ENCODE measurements around the gene GOLGA3.
"Not testable (repeated sequence)": the region's sequence is repeated elsewhere in the genome, so short reads cannot be mapped to it uniquely, and the experiment has no call there.

GOLGA3 gene

DNA sequence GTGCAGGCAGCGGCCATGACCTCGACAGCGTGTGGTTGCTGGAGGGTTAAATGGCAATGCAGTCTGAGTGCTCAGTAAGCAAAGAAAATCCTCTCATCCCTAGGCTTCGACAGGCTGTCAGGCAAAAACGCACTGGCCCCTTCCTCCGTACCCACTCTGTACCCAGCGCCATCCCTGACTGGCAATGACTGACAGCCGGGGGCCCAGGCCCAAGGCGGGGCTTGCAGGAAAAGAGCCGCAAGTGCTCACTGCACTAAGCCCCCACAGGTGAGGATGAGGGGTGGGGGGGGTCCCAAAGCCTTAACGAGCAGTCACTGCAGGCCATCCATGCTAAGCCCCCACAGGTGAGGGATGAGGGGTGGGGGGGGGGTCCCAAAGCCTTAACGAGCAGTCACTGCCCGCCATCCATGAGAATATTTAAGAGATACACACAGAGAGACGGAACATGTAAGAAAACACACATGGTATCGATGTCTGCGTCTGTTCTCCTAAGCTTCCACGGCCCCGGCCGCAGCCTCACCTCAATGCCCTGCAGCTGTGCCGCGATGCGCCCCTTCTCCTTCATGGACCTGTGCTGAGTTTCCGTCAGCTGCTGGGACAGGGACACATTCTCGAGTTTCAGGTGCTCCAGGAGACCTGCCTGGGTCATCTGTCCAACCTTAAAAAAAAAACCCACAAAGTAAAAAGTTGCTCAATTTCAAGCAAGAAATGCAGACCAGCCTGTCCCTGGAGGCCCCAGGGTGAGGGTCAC lies 30.7 kb downstream of the GOLGA3 start:
- no peak for DNase-seq (ENCODE audit: low read depth)
- no peak overlapping the region for H3K4me3 ChIP-seq (ENCODE audit: low read length)
- TF ChIP-seq, protein P1, sequence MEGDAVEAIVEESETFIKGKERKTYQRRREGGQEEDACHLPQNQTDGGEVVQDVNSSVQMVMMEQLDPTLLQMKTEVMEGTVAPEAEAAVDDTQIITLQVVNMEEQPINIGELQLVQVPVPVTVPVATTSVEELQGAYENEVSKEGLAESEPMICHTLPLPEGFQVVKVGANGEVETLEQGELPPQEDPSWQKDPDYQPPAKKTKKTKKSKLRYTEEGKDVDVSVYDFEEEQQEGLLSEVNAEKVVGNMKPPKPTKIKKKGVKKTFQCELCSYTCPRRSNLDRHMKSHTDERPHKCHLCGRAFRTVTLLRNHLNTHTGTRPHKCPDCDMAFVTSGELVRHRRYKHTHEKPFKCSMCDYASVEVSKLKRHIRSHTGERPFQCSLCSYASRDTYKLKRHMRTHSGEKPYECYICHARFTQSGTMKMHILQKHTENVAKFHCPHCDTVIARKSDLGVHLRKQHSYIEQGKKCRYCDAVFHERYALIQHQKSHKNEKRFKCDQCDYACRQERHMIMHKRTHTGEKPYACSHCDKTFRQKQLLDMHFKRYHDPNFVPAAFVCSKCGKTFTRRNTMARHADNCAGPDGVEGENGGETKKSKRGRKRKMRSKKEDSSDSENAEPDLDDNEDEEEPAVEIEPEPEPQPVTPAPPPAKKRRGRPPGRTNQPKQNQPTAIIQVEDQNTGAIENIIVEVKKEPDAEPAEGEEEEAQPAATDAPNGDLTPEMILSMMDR (conservative IDR thresholded peaks at IDR 0.05; ENCODE audit: low read depth, low read length), result no peak

DNA sequence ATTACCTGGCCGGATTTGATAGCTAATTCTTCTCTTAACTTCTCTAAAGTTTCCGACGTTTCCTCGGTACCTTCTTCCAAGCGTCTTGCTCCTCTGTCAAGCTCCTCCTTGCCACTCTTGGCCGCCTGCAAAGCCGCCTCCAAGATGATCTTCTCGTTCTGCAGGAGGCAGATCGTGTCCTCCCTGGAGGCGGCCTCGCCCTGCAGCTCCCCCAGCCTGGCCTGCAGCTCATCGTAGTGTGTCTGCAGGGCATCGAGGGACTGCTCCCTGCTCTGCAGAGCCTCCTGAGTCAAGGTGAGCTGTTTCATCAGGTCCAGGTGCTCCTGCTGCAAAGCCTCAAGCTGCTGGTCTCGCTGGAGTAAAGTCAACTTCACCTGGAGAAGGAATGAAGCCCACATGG lies 32.8 kb downstream of the GOLGA3 start:
- TF ChIP-seq, protein P1 (conservative IDR thresholded peaks at IDR 0.05; ENCODE audit: low read depth, low read length), result no peak
- no peak overlapping the region for H3K4me3 ChIP-seq (ENCODE audit: low read length)
- no peak for DNase-seq (ENCODE audit: low read depth)

DNA sequence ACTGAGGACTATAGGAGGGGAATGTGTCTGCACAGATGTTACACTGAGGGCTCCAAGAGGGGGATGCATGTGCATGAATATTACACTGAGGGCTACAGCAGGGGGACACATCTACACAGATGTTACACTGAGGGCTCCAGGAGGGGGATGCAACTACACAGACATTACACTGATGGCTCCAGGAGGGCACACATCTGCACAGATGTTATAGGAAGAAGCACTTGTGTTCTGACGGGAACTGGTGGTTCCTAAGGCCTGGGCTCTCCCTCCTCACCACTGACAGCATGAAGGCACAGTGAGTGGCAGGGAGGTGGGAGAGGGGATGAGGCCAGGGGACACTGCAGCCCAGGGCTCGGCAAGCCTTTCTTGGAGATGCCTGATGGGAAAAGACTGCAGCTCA lies 36.7 kb downstream of the GOLGA3 start:
- not testable (repeated sequence) for H3K4me3 ChIP-seq (ENCODE audit: low read length); DNase-seq (ENCODE audit: low read depth)

DNA sequence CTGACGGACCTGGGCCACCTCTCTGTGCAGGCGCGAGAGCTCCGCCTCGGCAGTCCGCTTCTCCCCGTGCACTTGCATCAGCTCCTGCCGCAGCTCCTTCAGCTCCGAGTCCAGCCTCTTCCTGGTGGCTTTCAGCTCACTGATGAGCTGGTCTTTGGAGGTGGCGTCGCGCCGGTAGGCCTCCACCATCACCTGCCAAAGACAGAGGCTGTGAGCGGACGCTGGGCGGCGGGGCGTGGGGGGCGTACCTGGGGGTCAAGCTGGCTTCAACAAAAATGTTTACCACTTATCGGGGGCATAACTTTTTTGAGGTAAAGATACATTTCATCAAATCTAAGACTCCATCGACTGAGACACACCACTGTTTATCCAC lies 39.6 kb downstream of the GOLGA3 start:
- DNase-seq (ENCODE audit: low read depth), result no peak
- no peak overlapping the region for H3K4me3 ChIP-seq (ENCODE audit: low read length)
- TF ChIP-seq, protein P1 (conservative IDR thresholded peaks at IDR 0.05; ENCODE audit: low read depth, low read length), result no peak

GRCh38 chr12:132788375-132789098 lies 40.1 kb downstream of the GOLGA3 start:
- H3K4me3 ChIP-seq (ENCODE audit: low read length), result no peak overlapping the region
- TF ChIP-seq, protein P1 (conservative IDR thresholded peaks at IDR 0.05; ENCODE audit: low read depth, low read length), result no peak
- DNase-seq (ENCODE audit: low read depth), result no peak

DNA sequence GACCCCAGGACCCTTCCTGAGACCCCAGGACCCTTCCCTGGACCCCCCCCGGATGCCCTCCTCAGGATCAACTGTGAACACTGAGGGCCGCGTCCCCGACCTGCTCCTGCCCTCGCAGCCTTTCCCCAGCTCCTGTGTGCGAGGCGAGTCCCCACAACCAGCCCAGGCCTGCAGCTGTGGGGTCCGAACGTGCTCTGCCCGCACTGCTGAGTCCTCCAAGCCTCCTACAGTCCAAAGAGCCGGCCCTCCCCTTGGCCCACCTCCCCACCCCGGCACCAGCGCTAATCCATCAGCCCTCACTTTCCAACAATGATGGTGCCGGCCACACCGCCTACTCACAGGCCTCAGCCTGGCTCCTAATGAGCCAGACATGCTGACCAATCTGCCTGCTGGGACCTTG lies 40.8 kb downstream of the GOLGA3 start:
- TF ChIP-seq, protein P1 (conservative IDR thresholded peaks at IDR 0.05; ENCODE audit: low read depth, low read length), result no peak
- no peak for DNase-seq (ENCODE audit: low read depth)
- no peak overlapping the region for H3K4me3 ChIP-seq (ENCODE audit: low read length)

- no peak for DNase-seq (ENCODE audit: low read depth)
- H3K4me3 ChIP-seq (ENCODE audit: low read length), result no peak overlapping the region
- TF ChIP-seq, protein P1 (conservative IDR thresholded peaks at IDR 0.05; ENCODE audit: low read depth, low read length), result no peak
These were observed 42.5 kb downstream of the GOLGA3 start for GRCh38 chr12:132786192-132786591.
